GM18526 (cell line): ENCODE results near the gene FNDC1.

Experiments used
- POLR2A ChIP-seq: IDR thresholded peaks from 3 replicates; pipeline ENCODE4 v1.6.1; 2011; ENCODE audit not compliant: insufficient read length; ENCODE audit errors: extremely low read depth

Gene FNDC1

GRCh38 chr6:159151266-159151855 is 17.8 kb upstream of the FNDC1 start:
- TF ChIP-seq POLR2A, result no peak

- no peak for TF ChIP-seq POLR2A
Observed at GRCh38 chr6:159152041-159152440, 17.2 kb upstream of the FNDC1 start.

- no peak for TF ChIP-seq POLR2A
Observed at GRCh38 chr6:159152782-159153181, 16.4 kb upstream of the FNDC1 start.

- TF ChIP-seq POLR2A, result no peak
Observed at GRCh38 chr6:159155679-159156078, 13.5 kb upstream of the FNDC1 start.

GRCh38 chr6:159156089-159156488 is 13.1 kb upstream of the FNDC1 start:
- TF ChIP-seq POLR2A, result no peak

GRCh38 chr6:159157431-159157830 is 11.8 kb upstream of the FNDC1 start:
- TF ChIP-seq POLR2A, result no peak

GRCh38 chr6:159161839-159162238 is 7.4 kb upstream of the FNDC1 start:
- TF ChIP-seq POLR2A, result no peak

GRCh38 chr6:159163901-159164370 is 5.3 kb upstream of the FNDC1 start:
- TF ChIP-seq POLR2A, result no peak

GRCh38 chr6:159168536-159169192 is 536 bp upstream of the FNDC1 start:
- TF ChIP-seq POLR2A, result no peak

- no peak for TF ChIP-seq POLR2A
Observed at GRCh38 chr6:159169557-159170332, 545 bp downstream of the FNDC1 start.

GRCh38 chr6:159170333-159170672 is 1.1 kb downstream of the FNDC1 start:
- TF ChIP-seq POLR2A, result no peak

GRCh38 chr6:159170999-159171712 is 2.0 kb downstream of the FNDC1 start:
- TF ChIP-seq POLR2A, result no peak

GRCh38 chr6:159172091-159172491 is 2.9 kb downstream of the FNDC1 start:
- TF ChIP-seq POLR2A, result no peak

- no peak for TF ChIP-seq POLR2A
Observed at GRCh38 chr6:159174263-159174969, 5.2 kb downstream of the FNDC1 start.

- no peak for TF ChIP-seq POLR2A
Observed at GRCh38 chr6:159176913-159177312, 7.7 kb downstream of the FNDC1 start.
